Lower lobe of right lung (tissue), 2 donors: ENCODE data around the gene SERPINA5. TPM values are rescaled to one million over a fixed set of nuclear protein-coding genes. Genes with fewer than 3 reads are reported as not detected.

Experiments used
- ATAC-seq, 2 donors: fragments of 200-7000 bp; cut with Tn5 transposase; one replicate each; pipeline ENCODE4 v1.9.1; 2020 to 2022; ENCODE audit warnings: mild to moderate bottlenecking in 2 of 2, moderate library complexity in 2 of 2
- DNase-seq: peaks from one replicate; pipeline ENCODE4 v3.0.0-alpha.2; 2020
- H3K27ac ChIP-seq: fragments of 200-600 bp; one replicate; pipeline ENCODE4 v1.8.0; 2022
- H3K27me3 ChIP-seq: fragments of 200-600 bp; one replicate; pipeline ENCODE4 v1.8.0; 2022; ENCODE audit warnings: low read depth
- H3K36me3 ChIP-seq: fragments of 200-600 bp; one replicate; pipeline ENCODE4 v1.8.0; 2022; ENCODE audit warnings: mild to moderate bottlenecking
- H3K4me1 ChIP-seq: fragments of 200-600 bp; one replicate; pipeline ENCODE4 v1.8.0; 2022
- H3K4me3 ChIP-seq: fragments of 200-600 bp; one replicate; pipeline ENCODE4 v1.8.0; 2022; ENCODE audit warnings: mild to moderate bottlenecking
- H3K9me3 ChIP-seq: fragments of 200-600 bp; one replicate; pipeline ENCODE4 v1.8.0; 2022
- CTCF ChIP-seq: fragments of 200-600 bp; IDR thresholded peaks from one replicate; pipeline ENCODE4 v1.8.0; 2022; ENCODE audit warnings: antibody characterized with exemption, mild to moderate bottlenecking
- intact Hi-C: fragments of 100-400 bp; cut with DNase I; formaldehyde crosslinking; loops from one replicate; pipeline ENCODE4 v1.11.0; 2022
- total RNA-seq: library from RNA; stranded (reverse); fragmentation: NEBNext Ultra II Directional; extraction: Animal tissue kit (Norgen Biotek cat#: 25700); gene quantifications from one replicate; pipeline ENCODE4 v1.2.1, GENCODE V29; 2021
- donor health status: DM: no; HTN: yes; CAD: no; lungs with severe emphysema.

SERPINA5 gene
- total RNA-seq, 1 donor from 2014 or later = 0.56 TPM

- TF ChIP-seq CTCF = no peak
- H3K4me1 ChIP-seq = no peaks in the 10 kb centered on the region
- intact Hi-C loops = no loop called here
- H3K27ac ChIP-seq = no peak overlapping the region
- H3K36me3 ChIP-seq = no peaks in the 10 kb centered on the region
- no peak overlapping the region for H3K4me3 ChIP-seq
- peaks cover 7% of the 10 kb centered on the region for H3K27me3 ChIP-seq
- DNase-seq (no peak), ATAC-seq (peak in 1 of 2 donors; percentile 34)
- no peaks in the 10 kb centered on the region for H3K9me3 ChIP-seq
Observed at GRCh38 chr14:94548131-94548998, 32.9 kb upstream of the SERPINA5 start.

- no peaks in the 10 kb centered on the region for H3K4me1 ChIP-seq
- ATAC-seq = peak; percentile 71
- H3K27ac ChIP-seq = no peak overlapping the region
- H3K4me3 ChIP-seq = no peak overlapping the region
- intact Hi-C loops = no loop called here
- no peaks in the 10 kb centered on the region for H3K36me3 ChIP-seq
- H3K9me3 ChIP-seq = no peaks in the 10 kb centered on the region
- peaks cover 7% of the 10 kb centered on the region for H3K27me3 ChIP-seq
- peak; percentile 70 for DNase-seq
- TF ChIP-seq CTCF = peak; percentile 95
Observed at GRCh38 chr14:94548999-94549985, 31.9 kb upstream of the SERPINA5 start.

- no peak for TF ChIP-seq CTCF
- Histone ChIP-seq H3K27me3 (peaks cover 2% of the 10 kb centered on the region), H3K27ac (no peak overlapping the region), H3K4me1 (no peaks in the 10 kb centered on the region), H3K4me3 (no peak overlapping the region), H3K36me3 (no peaks in the 10 kb centered on the region), H3K9me3 (no peaks in the 10 kb centered on the region)
- DNase-seq (no peak), ATAC-seq (no peak)
- intact Hi-C loops = no loop called here
Observed at GRCh38 chr14:94550041-94550440, 31.2 kb upstream of the SERPINA5 start.

- ATAC-seq (no peak), DNase-seq (no peak)
- no peaks in the 10 kb centered on the region for H3K9me3 ChIP-seq
- H3K27me3 ChIP-seq = no peaks in the 10 kb centered on the region
- H3K27ac ChIP-seq = no peak overlapping the region
- no peak for TF ChIP-seq CTCF
- H3K4me1 ChIP-seq = no peaks in the 10 kb centered on the region
- no peaks in the 10 kb centered on the region for H3K36me3 ChIP-seq
- intact Hi-C loops = no loop called here
- H3K4me3 ChIP-seq = no peak overlapping the region
Observed at GRCh38 chr14:94555991-94556390, 25.2 kb upstream of the SERPINA5 start.

- no peak for TF ChIP-seq CTCF
- Histone ChIP-seq H3K4me1 (no peaks in the 10 kb centered on the region), H3K36me3 (no peaks in the 10 kb centered on the region), H3K27me3 (no peaks in the 10 kb centered on the region), H3K9me3 (no peaks in the 10 kb centered on the region), H3K4me3 (no peak overlapping the region), H3K27ac (no peak overlapping the region)
- DNase-seq = no peak
- intact Hi-C loops = no loop called here
- no peak for ATAC-seq
Observed at GRCh38 chr14:94557327-94557726, 23.9 kb upstream of the SERPINA5 start.
